Measurements from ENCODE around the gene GNRHR. TPM values are rescaled to one million over a fixed set of nuclear protein-coding genes. Genes with fewer than 3 reads are reported as not detected.
"Not testable (repeated sequence)": the region's sequence is repeated elsewhere in the genome, so short reads cannot be mapped to it uniquely, and the experiment has no call there.

The GNRHR gene
- total and polyA plus RNA-seq, 11 donors: not detected

- no peak overlapping the region for H3K4me3 ChIP-seq
- no peak for DNase-seq
- no peak for ATAC-seq
- H3K27me3 ChIP-seq: no peaks in the 10 kb centered on the region
- intact Hi-C loops (cut with DNase I): no loop called here
- no peaks in the 10 kb centered on the region for H3K4me1 ChIP-seq
- H3K9me3 ChIP-seq: no peaks in the 10 kb centered on the region
- no peak for TF ChIP-seq CTCF (IDR thresholded peaks at IDR 0.05)
- TF ChIP-seq POLR2A (IDR thresholded peaks at IDR 0.05): no peak
- H3K36me3 ChIP-seq: no peaks in the 10 kb centered on the region
- no peak overlapping the region for H3K27ac ChIP-seq
Measured at GRCh38 chr4:67735325-67735724, 18.9 kb downstream of the GNRHR start.

GRCh38 chr4:67730511-67730910 lies 23.7 kb downstream of the GNRHR start:
- intact Hi-C loops (cut with DNase I); H3K4me3 ChIP-seq: not testable (repeated sequence)

GRCh38 chr4:67727124-67727850 lies 26.9 kb downstream of the GNRHR start:
- Histone ChIP-seq H3K36me3 (peaks cover 0 to 5% (median 0%) of the 10 kb centered on the region in 9 donors), H3K4me3 (no peak overlapping the region), H3K27me3 (no peaks in the 10 kb centered on the region), H3K9me3 (peaks cover 0 to 9% (median 2%) of the 10 kb centered on the region in 12 donors), H3K27ac (no peak overlapping the region), H3K4me1 (no peaks in the 10 kb centered on the region)
- DNase-seq: no peak
- intact Hi-C loops (cut with DNase I): no loop called here
- WGBS, 4 donors: 58 to 74% (median 67%) methylated on average over 4 of the region's 4 CpGs
- no peak for ATAC-seq
- no peak for TF ChIP-seq CTCF (IDR thresholded peaks at IDR 0.05)
- no peak for TF ChIP-seq POLR2A (IDR thresholded peaks at IDR 0.05)

More at GRCh38 chr4:67730511-67730910, 23.7 kb downstream of the GNRHR start:
- H3K27ac ChIP-seq, H3K9me3 ChIP-seq, H3K27me3 ChIP-seq, ATAC-seq, H3K36me3 ChIP-seq, DNase-seq, H3K4me1 ChIP-seq: not testable (repeated sequence)
- whole genome bisulfite sequencing, 4 donors: 85 to 96% (median 93%) methylated on average over 3 of the region's 3 CpGs

- peaks cover 0 to 8% (median 0%) of the 10 kb centered on the region in 9 donors for H3K36me3 ChIP-seq
- TF ChIP-seq POLR2A (IDR thresholded peaks at IDR 0.05) (no peak), CTCF (IDR thresholded peaks at IDR 0.05) (no peak)
- H3K27ac ChIP-seq: no peak overlapping the region
- H3K4me3 ChIP-seq: no peak overlapping the region
- no peaks in the 10 kb centered on the region for H3K4me1 ChIP-seq
- DNase-seq: no peak
- peaks cover 0 to 9% (median 2%) of the 10 kb centered on the region in 12 donors for H3K9me3 ChIP-seq
- ATAC-seq: no peak
- WGBS, 4 donors: 89 to 94% (median 92%) methylated on average over 4 of the region's 4 CpGs
- intact Hi-C loops (cut with DNase I): no loop called here
- H3K27me3 ChIP-seq: no peaks in the 10 kb centered on the region
Measured at GRCh38 chr4:67725981-67726380, 28.2 kb downstream of the GNRHR start.

- no peaks in the 10 kb centered on the region for H3K4me1 ChIP-seq
- H3K27me3 ChIP-seq: no peaks in the 10 kb centered on the region
- no peak overlapping the region for H3K4me3 ChIP-seq
- DNase-seq (no peak), ATAC-seq (no peak)
- TF ChIP-seq CTCF (IDR thresholded peaks at IDR 0.05) (no peak), POLR2A (IDR thresholded peaks at IDR 0.05) (no peak)
- intact Hi-C loops (cut with DNase I): no loop called here
- H3K36me3 ChIP-seq: peaks cover 0 to 11% (median 0%) of the 10 kb centered on the region in 9 donors
- peaks cover 0 to 9% (median 2%) of the 10 kb centered on the region in 12 donors for H3K9me3 ChIP-seq
- 92 to 100% (median 96%) methylated on average over 1 of the region's 1 CpG for WGBS, 4 donors
- H3K27ac ChIP-seq: no peak overlapping the region
Measured at GRCh38 chr4:67725132-67725531, 29.1 kb downstream of the GNRHR start.
